ENCODE results near the gene TRAPPC4.
"Not testable (repeated sequence)": the region's sequence is repeated elsewhere in the genome, so short reads cannot be mapped to it uniquely, and the experiment has no call there.

Gene TRAPPC4

DNA sequence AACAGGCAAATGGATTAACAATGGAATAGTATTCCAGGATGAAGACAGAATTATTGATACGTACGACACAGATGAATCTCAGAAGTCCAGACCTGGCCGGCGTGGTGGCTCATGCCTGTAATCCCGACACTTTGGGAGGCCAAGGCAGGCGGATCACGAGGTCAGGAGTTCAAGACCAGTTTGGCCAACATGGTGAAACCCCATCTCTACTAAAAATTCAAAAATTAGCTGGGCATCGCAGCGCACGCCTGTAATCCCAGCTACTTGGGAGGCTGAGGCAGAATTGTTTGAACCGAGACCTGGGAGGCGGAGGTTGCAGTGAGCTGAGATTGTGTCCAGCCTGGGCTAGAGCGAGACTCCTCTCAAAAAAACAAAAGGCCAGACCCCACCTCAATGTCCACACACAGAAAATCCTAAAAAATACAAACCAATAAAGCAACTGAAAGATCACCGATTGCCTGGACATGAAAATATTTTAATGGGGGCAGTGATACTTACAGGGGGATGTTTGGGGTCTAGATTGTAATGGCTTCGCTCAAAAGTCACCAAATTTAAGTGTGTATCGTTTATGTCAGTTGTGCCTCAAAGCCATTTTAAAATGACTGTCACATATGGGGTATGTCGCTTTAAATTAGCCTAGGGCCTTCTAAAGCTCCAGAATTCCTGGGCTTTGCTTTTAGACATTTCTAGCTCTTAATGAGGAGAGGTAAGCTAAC, 4.2 kb upstream of the TRAPPC4 start:
- DNase-seq, result no peak

DNA sequence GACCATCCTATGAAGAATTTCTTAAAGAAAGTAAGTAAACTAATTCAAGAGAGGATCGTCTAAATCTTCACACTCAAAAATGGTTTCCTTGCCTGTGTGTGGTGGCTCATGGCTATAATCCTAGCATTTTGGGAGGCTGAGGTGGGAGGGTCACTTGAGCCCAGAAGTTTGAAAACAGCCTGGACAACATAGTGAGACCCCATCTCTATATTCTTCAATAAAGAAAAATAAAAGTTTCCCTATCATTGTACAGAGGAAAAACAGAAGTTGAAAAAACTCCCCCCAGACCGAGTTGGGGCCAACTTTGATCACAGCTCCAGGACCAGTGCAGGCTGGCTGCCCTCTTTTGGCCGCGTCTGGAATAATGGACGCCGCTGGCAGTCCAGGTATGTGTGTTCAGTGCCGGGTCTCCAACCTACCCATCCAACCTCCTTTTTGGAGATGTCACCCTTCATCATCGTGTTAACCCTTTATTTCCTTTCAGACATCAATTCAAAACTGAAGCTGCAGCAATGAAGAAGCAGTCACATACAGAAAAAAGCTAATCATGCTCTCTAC, 3.4 kb upstream of the TRAPPC4 start:
- no peak for DNase-seq

DNA sequence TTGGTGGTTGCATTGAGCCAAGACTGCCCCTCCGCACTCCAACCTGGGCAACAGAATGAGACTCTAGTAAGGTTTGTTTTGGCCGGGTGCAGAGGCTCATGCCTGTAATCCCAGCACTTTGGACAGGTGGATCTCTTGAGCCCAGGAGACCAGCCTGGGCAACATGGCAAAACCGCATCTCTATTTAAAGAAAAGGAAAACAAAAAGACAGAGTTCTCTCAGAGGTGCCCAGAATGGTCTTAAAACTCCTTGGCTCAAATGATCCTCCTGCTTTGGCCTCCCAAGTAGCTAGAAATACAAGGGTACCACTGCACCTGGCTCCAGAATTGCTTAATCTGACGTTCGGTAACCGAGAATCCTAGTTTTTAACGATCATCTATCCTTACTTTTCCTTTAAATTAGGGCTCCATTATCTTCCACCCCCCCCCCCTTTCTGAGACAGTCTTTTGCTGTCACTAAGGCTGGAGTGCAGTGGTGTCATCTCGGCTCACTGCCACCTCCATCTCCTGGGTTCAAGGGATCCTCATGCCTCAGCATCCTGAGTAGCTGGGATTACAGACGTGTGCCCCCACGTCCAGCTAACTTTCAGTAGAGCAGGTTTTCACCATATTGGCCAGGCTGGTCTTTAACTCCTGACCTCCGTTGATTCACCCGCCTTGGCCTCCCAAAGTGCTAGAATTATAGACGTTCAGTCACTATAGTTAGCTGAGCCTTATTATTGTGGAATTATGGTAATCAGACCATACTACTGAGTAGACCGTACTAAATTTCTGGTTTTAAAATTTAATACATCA, 2.2 kb upstream of the TRAPPC4 start:
- DNase-seq, result no peak

DNA sequence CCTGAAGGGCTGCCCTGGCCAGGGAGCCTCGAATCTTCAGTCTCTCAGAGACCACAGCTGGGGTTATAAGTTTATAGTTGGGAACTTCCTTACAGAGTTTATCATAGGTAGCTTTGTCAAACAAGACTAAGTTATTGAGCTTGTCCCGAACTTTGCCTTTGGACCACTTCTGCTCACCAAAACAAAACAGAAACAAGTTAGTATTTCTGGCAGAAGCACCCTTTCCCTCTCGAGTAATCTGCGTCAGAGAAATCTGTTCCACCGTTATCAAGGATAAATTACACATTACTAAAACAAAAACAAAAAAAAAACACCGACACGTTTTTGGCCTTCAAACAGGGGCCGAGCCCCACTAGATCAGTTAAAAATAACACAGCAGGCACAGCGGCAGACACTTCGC, 1.2 kb upstream of the TRAPPC4 start:
- DNase-seq, result not testable (repeated sequence)

DNA sequence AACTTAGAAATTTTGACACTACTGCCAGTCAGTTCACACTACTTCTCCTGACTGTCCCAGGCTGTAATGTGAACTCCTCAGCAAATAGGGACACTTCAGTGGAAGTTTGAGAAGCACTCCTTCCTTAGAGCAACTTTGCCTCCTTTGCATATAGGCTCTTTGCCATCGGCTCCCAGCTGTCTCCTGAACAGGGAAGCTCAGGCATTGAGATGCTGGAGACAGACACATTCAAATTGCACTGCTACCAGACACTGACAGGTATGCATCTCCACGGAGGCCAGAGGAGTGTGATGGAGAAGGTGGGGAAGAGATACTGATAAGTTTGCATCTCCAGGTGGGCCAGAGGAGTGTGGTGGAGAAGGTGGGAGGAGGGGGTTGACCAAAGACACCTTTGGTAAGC, 1.4 kb downstream of the TRAPPC4 start:
- no peak for DNase-seq

DNA sequence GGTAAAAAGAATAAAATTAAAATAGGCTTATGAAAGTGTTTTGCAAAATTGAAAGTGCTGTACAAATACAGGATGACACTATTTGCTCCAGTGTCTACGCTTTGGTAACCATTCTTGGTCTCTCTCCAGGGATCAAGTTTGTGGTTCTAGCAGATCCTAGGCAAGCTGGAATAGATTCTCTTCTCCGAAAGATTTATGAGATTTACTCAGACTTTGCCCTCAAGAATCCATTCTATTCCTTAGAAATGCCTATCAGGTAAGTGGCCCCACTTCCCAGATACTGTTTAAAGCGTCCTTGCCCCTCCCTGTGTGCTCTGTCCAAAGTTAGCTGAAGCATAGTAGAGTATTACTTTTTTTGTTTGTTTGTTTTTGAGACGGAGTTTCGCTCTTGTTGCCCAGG, 3.1 kb downstream of the TRAPPC4 start:
- no peak for DNase-seq

DNA sequence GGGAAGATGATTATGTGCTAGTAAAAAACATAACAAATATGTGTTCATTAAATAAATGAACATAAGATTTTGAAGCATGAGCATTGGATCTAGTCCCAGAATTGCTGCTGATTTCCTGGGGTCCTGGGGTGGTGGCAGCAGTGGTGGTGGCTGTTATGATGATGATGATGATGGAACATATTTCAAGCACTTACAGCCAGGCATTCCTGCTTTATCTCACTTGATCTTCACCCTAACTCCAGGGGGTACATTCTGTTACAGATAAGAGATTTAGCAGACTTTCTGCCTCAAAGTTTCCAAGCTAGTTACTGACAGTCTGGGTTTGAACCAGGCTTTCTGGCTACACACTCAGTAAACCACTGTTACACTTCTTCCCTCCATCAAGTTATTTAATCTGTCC, 5.2 kb downstream of the TRAPPC4 start:
- DNase-seq, result no peak

DNA sequence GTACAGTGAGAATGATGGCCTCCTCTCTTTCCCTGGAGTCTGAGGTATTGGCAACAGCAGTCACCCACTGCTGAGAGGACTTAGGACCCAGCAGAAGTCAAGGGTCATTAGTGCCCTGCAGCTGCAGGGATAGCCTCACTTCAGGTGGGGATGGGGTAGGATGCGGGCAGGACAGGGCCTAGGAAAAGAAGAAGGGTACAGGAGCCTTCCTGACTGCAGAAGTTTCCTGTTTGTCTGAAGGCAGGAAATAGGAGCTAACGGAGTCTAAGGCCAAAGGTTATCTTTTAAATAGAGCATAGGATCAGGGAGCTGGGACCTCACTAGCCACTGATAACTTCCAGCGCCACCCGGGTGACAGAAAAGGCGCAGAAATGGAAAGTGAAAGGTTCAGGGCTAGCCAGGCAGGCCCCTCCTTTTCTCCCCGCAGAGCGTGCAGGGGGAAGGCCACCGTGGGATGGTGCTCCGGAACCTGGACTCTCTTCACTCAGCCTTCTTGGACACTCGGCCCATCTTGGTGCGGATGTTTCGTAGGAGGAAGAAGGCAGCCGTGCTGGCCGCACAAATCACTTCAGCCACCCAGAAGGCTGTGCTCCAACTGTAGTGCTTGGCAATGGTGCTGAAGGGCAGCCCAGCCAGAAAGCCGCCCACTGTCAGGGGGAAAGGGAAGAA, 6.0 kb downstream of the TRAPPC4 start:
- DNase-seq, result no peak

DNA sequence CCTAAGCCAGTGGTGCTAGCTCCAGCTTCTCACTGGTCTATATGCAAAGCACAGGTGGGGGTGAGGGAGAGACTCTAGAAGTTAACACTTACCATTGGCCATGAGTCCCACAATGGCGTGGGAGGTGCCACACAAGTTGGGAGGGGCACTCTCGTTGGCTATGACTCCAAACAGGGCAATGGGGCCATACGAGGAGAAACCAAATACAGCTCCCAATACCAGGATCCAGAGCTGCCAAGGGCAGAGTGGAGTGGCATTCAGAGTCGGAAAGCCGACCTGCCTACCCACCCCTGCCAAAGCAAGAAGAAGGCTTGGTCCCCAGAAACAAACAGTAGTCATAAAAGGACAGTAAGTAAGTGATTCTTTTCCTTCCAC, 6.5 kb downstream of the TRAPPC4 start:
- DNase-seq, result no peak

DNA sequence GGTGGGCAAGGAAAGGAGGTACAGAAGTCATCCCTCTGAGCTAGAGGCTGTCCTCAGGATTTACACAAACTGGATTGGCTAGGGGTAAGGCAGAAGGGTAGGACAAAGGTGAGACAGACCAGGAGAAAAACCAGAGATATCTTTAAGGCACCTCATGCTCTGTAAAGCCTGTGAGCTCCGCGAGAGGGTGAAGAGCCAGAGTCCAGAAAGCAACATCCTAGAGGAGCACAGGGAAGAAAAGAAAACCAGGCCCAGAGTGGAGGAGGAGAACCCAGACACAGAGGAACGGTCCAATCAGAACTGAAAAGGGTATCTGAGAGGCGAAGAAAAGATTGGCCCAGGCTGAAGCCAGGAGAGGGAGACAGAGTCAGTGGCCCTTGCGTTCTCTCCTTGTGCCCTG, 7.0 kb downstream of the TRAPPC4 start:
- DNase-seq, result no peak

DNA sequence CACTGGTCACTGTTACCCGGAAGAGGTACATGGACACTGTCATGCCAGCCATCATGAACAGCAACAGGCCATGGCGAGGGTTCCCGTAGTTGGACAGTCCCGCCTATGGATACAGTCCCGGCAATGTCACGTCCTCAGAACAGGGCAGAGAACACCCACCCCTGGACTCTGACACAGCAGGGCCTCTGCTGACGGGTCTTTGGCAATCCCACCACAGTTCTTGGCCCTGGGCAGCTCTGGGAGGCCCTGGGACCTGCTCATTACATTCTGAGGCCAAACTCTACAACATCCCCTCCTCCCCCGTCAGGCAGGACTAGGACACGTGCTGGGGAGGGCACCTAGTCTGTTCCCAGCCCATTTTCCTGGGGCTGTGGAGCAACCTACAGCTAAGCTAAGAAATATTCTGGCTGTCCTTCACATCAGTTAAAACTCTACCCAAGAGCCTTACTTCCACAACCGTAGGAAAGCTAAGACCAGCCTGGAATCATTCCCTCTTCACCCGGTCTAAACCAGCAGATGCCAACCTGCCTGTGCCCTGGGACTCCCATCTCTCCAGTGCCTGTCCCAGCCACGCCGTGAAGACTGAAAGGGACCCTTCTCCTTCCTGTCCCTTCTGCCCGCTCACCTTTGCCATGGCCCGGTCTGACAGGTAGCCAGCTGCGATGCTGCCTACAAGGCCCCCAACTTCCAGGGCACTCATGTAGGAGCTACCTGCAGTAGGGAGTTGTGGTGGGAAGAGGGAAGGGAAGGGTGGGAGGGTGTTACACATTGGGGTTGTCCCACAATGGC, 7.6 kb downstream of the TRAPPC4 start:
- DNase-seq, result no peak

DNA sequence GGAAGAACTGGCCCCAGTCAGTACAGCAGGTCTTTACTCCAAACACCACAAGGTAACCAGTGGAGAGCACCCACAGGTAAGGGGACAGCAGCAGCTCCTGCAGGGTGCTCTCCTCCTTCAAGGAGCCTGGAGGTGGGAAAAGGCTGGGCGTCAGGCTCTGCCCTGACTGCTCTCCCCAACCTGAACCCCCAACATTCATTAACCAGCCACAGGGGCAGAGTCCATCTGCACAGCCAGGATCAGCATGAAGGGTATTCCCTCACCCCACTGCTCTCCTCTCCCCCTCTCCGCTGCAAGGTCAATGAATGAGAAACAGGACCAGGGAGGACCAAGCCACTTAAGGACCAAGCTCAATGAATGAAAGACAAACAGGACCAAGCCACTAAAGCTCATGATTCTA, 8.4 kb downstream of the TRAPPC4 start:
- DNase-seq, result no peak

DNA sequence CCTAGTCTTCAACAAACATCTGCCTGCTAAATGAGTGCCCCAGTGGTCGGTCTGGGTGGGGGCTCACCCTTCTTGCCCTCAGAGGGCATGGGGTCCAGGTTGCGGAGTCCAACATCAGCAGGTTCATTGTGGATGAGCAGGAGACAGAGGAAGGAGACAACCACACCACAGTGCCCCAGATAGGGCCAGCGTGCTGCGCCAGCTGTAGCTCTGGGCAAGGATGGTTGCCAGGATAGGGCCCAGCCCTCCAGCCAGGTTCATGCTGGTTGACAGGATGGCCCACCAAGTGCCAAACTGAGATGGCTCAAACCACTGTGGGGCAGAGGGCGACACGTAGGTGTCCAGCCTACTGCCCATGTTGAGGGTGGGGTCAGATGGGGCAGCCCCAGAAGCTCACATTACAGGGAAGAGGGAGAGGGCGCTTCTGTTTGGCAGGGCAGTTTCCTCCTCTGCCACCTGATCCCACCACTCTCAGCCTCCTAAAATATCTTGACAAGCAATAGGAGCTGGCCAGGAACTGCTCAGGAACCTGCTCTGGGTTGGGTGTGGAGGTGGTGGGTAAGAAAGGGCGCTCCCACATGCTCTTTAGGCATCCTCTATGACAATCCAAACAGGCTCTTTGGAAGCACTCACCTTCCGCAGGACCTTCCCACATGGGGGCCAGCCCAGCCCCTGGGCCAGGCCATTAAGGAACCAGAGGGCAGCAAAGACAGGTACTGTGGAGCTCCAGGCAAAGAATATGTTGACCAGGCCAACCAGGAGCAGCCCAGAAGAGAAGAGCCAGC, 9.2 kb downstream of the TRAPPC4 start:
- DNase-seq, result no peak

DNA sequence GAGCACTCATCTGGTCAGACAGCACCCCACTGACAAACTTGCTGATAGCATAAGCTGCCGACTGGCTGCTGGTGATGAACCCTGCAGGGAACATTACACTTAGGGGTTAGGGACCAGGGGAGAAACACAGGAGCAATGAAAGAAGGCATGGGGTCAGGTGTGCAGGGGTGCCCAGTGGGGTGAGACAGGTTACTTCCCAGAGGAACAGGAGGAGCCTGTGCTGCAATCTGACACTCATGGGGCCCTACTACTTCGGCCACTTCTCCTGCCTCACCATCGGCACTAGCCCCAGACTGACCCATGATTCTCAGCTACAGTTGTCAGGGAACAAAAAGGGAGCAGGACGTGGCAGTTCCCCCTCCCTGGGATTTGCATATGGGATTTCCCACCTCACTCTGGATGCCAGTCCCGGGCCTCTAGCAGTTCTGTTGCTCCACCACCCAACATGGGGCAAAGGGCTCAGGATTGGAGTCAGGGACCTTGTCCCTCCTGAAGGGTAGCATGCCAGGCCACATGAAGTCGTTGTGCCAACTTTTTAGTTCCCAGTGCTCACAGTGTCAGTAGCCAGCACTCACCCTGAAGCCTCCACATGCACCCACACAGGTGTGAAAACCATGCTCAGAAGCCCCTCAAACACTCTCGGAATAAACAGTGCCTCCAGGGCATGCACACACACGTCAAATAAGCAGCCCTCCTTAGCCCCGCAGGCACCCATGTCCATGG, 9.9 kb downstream of the TRAPPC4 start:
- DNase-seq, result no peak

DNA sequence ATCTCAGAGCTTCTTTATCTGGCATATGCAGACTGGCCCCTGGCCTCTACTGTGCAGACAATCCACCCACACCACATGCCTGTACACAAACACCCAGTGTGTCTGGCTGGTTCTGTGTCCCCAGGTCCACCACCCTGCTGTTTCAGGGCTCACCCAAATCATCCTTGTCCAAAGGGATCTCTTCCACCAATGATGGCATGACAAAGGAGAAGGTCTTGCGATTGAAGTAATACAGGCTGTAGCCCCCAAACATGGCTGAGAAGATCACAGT, 10.4 kb downstream of the TRAPPC4 start:
- DNase-seq, result no peak

DNA sequence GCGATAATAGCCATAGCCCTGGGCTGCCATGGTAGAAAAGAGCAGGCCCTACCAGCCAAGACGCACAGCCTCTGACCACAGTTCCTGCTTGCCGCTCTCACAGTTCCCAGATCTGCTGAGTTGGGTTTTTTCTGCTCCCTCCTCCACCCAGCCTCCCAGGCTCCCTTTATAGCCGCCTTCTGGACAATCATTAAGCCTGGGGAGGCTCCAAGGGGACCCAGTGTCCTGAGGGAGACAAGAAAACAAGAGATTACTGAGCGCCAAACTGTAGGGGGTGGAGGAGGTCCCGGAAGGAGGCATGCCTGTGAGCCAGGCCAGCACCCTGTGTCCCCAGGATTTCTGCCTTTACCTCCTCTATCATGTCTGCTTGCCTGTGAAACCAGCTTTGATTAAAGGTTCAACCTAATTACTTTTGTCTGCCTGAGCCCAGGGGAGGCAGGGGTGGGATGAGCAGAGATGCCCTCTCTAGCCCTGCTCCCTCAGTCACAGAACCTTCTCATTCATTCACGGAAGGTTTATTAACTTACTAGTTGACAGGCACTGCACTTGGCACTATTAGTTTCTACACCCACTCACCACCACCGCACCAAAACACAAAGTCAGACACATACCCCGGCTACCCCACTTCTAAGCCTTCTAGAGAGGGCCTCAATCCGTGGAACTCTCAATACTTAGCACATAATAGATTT, 10.9 kb downstream of the TRAPPC4 start:
- no peak for DNase-seq

DNA sequence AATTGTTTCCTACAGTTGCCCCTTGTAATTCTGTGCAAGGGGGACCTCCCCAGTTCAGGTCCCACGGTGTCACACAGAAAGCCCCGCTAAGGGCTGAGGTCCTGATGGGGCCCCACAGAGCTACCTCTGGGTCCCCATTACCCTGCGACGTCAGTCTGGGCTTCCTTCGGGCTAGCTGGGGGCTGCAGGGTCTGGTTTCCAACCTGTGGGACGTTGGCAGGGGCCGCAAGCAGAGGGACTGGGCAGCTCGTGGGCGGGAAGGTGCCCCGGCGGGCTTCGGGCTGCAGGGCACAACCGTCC, 11.4 kb downstream of the TRAPPC4 start:
- DNase-seq, result no peak

DNA sequence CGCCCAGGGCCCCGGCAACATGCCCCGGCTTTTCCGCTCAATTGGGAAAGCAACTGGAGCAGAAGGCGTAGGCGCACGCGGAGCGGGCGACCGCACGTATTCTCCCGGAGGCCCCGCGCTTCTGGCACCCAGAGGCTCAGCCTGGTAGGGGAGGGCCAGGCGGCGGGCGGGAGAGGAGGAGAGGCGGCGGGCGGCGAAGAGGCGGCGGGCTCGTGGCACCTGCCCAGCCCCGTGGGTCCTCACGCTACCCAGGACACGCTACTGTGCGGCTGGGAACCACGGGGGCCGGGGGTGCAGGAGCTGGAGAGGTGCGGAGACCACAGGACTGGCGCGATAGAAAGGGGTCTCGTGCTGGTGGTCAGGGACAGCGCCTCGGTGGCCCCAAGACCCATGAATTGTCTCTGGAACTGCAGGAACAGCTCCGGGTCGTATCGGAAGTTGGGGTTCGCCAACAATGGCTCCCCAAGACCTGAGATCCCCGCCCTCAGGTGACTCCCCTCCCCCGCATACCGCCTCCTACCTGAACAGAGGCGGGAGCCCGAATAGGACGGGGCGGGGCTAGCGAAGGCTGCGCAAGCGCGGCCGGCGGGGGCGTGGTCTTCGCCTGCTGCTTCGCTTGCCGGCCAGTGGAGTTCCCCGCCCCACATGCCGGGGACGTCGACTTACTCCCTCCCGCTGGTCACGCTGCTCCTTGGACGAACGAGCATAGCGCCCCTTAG, 11.9 kb downstream of the TRAPPC4 start, which contains the start of gene SLC37A4:
SLC37A4 (minus strand) TSS at position 549 of the 719 bp plus-strand sequence.
- DNase-seq, result peak; percentile 64

DNA sequence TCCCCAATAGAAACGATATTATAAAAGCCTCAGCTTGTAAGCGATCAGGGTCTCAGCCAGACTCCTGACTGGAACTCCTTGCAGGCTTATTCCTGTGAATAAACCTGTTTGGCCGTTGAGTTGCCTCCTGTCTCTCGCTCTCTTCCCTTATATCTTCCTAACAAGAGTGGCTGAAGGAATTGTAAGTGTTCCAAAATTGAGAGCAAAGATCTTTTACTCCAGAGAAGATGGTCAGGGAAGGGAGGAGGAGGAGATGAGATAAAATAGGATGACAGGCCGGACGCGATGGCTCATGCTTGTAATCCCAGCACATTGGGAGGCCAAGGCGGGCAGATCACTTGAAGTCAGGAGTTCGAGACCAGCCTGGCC, 13.3 kb downstream of the TRAPPC4 start:
- DNase-seq, result no peak

DNA sequence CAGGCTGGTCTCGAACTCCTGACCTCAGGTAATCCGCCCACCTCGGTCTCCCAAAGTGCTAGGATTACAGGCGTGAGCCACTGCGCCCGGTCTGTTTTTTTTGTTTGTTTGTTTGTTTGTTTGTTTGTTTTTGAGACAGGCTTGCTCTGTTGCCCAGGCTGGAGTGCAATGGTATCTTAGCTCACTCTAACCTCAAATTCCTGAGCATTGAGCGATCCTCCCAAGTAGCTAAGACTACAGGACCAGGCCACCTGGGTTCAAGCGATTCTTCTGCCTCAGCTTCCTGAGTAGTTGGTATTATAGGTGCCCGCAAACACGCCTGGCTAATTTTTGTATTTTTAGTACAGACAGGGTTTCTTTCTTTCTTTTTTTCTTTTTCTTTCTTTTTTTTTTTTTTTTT, 14.9 kb downstream of the TRAPPC4 start:
- not testable (repeated sequence) for DNase-seq

DNA sequence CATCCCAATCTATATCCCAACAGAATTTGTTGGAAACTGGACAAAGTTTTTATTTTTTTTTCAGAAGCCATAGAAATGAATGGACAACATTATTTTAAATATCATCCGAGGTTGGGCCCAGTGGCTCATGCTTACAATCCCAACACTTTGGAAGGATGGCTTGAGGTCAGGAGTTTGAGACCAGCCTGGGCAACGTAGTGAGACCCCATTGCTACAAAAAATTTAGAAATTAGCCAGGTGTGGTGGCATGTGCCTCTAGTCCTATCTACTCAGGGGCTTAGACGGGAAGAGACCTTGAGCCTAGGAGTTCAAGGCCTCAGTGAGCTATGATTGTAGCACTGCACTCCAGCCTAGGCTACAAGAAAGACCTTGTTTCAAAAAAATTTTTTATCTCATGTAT, 16.2 kb downstream of the TRAPPC4 start:
- DNase-seq, result no peak
